NCI-H1048 (cell line): ENCODE results near the gene CPLANE2.
A peak's percentile ranks its signal among the peaks of the same experiment; 100 is the strongest.

Source experiments
- DNase-seq: peaks from one replicate; lab custom pipeline; 2025; lab: John Stamatoyannopoulos, UW

CPLANE2 gene

DNA sequence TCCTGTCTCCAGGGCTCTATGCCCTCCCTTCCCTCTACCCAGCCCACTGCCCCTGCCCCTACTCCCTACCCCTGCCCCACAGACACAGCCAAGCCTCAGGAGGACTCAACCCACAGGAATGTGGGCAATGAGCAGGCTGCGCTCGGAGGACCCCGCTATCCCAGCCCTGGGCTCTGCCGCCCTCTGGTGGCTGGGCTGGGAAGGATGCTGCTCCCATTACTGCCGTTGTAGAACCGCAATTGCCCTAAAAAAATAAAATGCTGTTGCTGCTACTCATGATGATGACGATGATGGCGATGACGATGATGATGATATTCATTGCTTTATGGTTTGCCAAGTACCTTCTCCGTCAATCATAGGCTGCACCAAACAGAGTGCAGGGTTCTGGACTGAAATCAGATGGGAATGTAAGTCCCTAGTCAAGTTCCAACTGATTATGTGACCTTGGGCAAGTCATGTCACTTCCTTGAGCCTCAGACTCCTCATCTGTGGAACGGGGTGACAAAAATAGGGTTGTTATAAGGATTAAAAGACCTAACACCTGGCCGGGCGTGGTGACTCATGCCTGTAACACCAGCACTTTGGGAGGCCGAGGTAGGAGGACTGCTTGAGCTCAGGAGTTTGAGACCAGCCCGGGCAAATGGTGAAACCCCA is 49.1 kb downstream of the CPLANE2 start:
- DNase-seq: peak; percentile 68

GRCh38 chr1:16186655-16187235 is 50.2 kb downstream of the CPLANE2 start:
- no peak for DNase-seq

- DNase-seq: no peak
Observed at GRCh38 chr1:16184557-16185303, 52.3 kb downstream of the CPLANE2 start.

GRCh38 chr1:16183765-16184556 is 53.0 kb downstream of the CPLANE2 start:
- no peak for DNase-seq

GRCh38 chr1:16183179-16183578 is 53.8 kb downstream of the CPLANE2 start:
- DNase-seq: no peak

DNA sequence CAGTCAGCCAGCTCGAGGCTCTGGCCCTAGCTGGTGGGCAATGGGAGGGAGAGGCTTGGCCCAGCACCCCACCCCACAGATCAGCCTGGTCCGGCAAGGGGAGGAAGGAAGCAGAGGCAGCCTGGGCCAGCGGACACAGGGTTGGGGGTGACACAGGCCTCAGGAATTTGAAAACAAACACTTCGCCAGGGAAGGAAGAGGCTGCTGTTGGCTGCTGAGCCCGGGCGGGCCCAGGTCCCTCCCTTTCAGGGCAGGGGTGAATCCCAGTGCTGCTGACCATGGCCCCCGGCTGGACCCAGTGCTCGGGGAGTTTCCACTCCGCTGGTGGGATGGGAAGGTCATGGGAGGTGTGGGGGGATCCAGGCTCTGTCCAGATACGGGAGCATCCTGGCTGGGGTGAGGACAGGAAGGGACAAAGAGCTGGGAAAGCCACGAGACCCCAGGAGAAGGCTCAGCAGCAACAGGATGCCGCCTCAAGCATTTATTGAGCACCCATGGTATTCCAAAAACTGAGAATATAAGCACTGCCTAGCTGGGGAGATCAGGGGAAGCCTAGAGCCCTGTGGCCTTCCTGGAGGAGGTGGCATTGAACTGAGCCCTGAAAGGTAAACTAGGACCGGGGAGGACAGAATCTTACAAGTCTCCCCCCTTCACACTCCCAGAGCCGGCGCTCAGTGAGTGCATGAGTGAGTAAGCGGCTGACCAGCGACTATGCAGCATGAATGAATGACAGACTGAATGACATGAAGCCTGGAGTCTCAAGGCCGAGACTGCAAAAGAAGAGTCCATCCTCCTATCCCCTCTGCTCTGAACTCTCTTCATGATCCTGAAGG is 54.9 kb downstream of the CPLANE2 start:
- DNase-seq: no peak
